CD14-positive monocyte (primary cell): ENCODE results near the gene NDUFC2. TPM values are rescaled to one million over a fixed set of nuclear protein-coding genes. Genes with fewer than 3 reads are reported as not detected.

Source experiments
- DNase-seq, 3 donors: peaks; one replicate each; pipeline ENCODE4 v3.0.0-alpha.2; 2011 to 2022
- H2AFZ ChIP-seq: 2 replicates; pipeline ENCODE4 v1.6.0; 2012; ENCODE audit warnings: mild to moderate bottlenecking, low read depth, low read length, inconsistent platforms; ENCODE audit not compliant: insufficient read depth, poor library complexity, severe bottlenecking
- H3K27ac ChIP-seq, 2 donors: 1 replicate in 1 of 2; 2 replicates in 1 of 2; pipeline ENCODE4 v1.5.1; 2012 to 2013; ENCODE audit warnings: low read length in 2 of 2, control low read depth in 1 of 2, inconsistent platforms in 1 of 2, low read depth in 1 of 2, mild to moderate bottlenecking in 1 of 2
- H3K27me3 ChIP-seq, 2 donors: one replicate each; pipeline versions ENCODE4 v1.6.0 to v1.6.1; 2011 to 2013; ENCODE audit warnings: low read length in 2 of 2; ENCODE audit not compliant: control insufficient read depth in 2 of 2, insufficient read depth in 2 of 2
- H3K36me3 ChIP-seq, 2 donors: replicated peaks in 1 of 2; 1 replicate in 1 of 2; 2 replicates in 1 of 2; pipeline versions ENCODE4 v1.5.1 to v1.6.1; 2012 to 2013; ENCODE audit warnings: low read length in 2 of 2, control low read depth in 1 of 2, inconsistent platforms in 1 of 2, mild to moderate bottlenecking in 1 of 2; ENCODE audit not compliant: insufficient read depth in 2 of 2, control insufficient read depth in 1 of 2
- H3K4me1 ChIP-seq, 2 donors: 1 replicate in 1 of 2; 2 replicates in 1 of 2; pipeline versions ENCODE4 v1.5.1 to v1.6.1; 2012 to 2013; ENCODE audit warnings: low read length in 2 of 2, control low read depth in 1 of 2, inconsistent platforms in 1 of 2, mild to moderate bottlenecking in 1 of 2, moderate library complexity in 1 of 2; ENCODE audit not compliant: insufficient read depth in 2 of 2, control insufficient read depth in 1 of 2
- H3K4me2 ChIP-seq: replicated peaks from 2 replicates; pipeline ENCODE3; 2012; ENCODE audit warnings: low read length, moderate library complexity, mild to moderate bottlenecking; ENCODE audit not compliant: poor library complexity, severe bottlenecking; ENCODE audit errors: extremely low read depth
- H3K4me3 ChIP-seq, 3 experiments: fragments of 200-600 bp in 1 of 3; sonication (generic) in 1 of 3; replicated peaks in 1 of 3; 1 replicate in 2 of 3; 2 replicates in 1 of 3; pipeline ENCODE4 v1.5.1; 2011 to 2013; ENCODE audit warnings: low read length in 3 of 3, mild to moderate bottlenecking in 3 of 3, control low read depth in 2 of 3, low read depth in 2 of 3, inconsistent platforms in 1 of 3, moderate library complexity in 1 of 3
- H3K79me2 ChIP-seq: 2 replicates; pipeline ENCODE4 v1.6.0; 2012; ENCODE audit warnings: mild to moderate bottlenecking, control low read depth, inconsistent platforms, low read length, moderate library complexity; ENCODE audit not compliant: insufficient read depth
- H3K9ac ChIP-seq: 2 replicates; pipeline ENCODE4 v1.6.0; 2017; ENCODE audit warnings: low read length, mild to moderate bottlenecking; ENCODE audit not compliant: insufficient read depth, poor library complexity, severe bottlenecking
- H3K9me3 ChIP-seq, 2 donors: replicated peaks in 1 of 2; 1 replicate in 1 of 2; 2 replicates in 1 of 2; pipeline versions ENCODE4 v1.5.1 to v1.6.1; 2012 to 2013; ENCODE audit warnings: low read length in 2 of 2, control low read depth in 1 of 2; ENCODE audit not compliant: control insufficient read depth in 1 of 2, insufficient read depth in 1 of 2
- H4K20me1 ChIP-seq: 2 replicates; pipeline ENCODE4 v1.6.0; 2012; ENCODE audit warnings: mild to moderate bottlenecking, low read length, control low read depth, moderate library complexity; ENCODE audit not compliant: insufficient read depth
- H3K27ac Mint-ChIP-seq, 7 donors: one replicate each; pipeline ENCODE4 v1.8.0; 2020; ENCODE audit warnings: mild to moderate bottlenecking in 7 of 7, mixed read lengths in 7 of 7, moderate library complexity in 6 of 7, inconsistent platforms in 2 of 7
- H3K27me3 Mint-ChIP-seq, 3 donors: one replicate each; pipeline ENCODE4 v1.8.0; 2021 to 2022; ENCODE audit warnings: low read depth in 3 of 3, mild to moderate bottlenecking in 3 of 3, mixed read lengths in 3 of 3, moderate library complexity in 3 of 3, inconsistent platforms in 1 of 3
- H3K36me3 Mint-ChIP-seq, 2 donors: one replicate each; pipeline ENCODE4 v1.8.0; 2020; ENCODE audit warnings: mixed read lengths in 2 of 2, inconsistent platforms in 1 of 2, mild to moderate bottlenecking in 1 of 2
- H3K4me1 Mint-ChIP-seq: one replicate; pipeline ENCODE4 v1.8.0; 2020; ENCODE audit warnings: mild to moderate bottlenecking, mixed read lengths
- H3K4me3 Mint-ChIP-seq, 2 donors: one replicate each; pipeline ENCODE4 v1.8.0; 2020; ENCODE audit warnings: mild to moderate bottlenecking in 2 of 2, mixed read lengths in 2 of 2, moderate library complexity in 1 of 2
- H3K9me3 Mint-ChIP-seq, 7 donors: one replicate each; pipeline ENCODE4 v1.8.0; 2020 to 2022; ENCODE audit warnings: mixed read lengths in 7 of 7, mild to moderate bottlenecking in 6 of 7, moderate library complexity in 6 of 7, inconsistent platforms in 2 of 7
- WGBS: methylation state at CpG from one replicate; pipeline ENCODE4 v1.1.5; 2013; ENCODE audit warnings: missing lambda C conversion rate; ENCODE audit not compliant: insufficient coverage; 5-methylcytosine and 5-hydroxymethylcytosine counted together
- intact Hi-C, 2 donors: fragments of 100-400 bp; cut with micrococcal nuclease; formaldehyde crosslinking; loops; one replicate each; pipeline versions ENCODE4 v1.15.0 to v1.15.1; 2023
- polyA plus RNA-seq, 3 donors: library from polyadenylated mRNA; depleted of rRNA in 1 of 3; unstranded in 2 of 3; stranded (reverse) in 1 of 3; fragments of 300-500 nt in 2 of 3; fragments of >200 nt in 1 of 3; fragmentation: Illumina TruSeq in 2 of 3; gene quantifications; 1 replicate in 2 of 3; 2 replicates in 1 of 3; pipeline ENCODE4 v1.2.3, GENCODE V29; 2012 to 2021
- TF ChIP-seq, protein P1 (sequence below): fragments of 200-600 bp; IDR thresholded peaks from one replicate; pipeline ENCODE4 v1.8.0; 2022; ENCODE audit warnings: antibody characterized with exemption, mild to moderate bottlenecking

Gene NDUFC2
- polyA plus RNA-seq, 3 donors = 47.7 to 219 (median 209) TPM

GRCh38 chr11:78076733-78077403, 2.8 kb downstream of the NDUFC2 start:
- Mint-ChIP-seq H3K9me3 (peaks cover 0 to 1% (median 0%) of the 10 kb centered on the region in 7 donors), H3K36me3 (peaks cover 12 to 19% of the 10 kb centered on the region in 2 donors), H3K4me1 (peaks cover 48% of the 10 kb centered on the region), H3K27ac (peak overlapping the region in 2 of 7 donors; percentile 19 to 51), H3K4me3 (no peak overlapping the region), H3K27me3 (peaks cover 0 to 1% (median 0%) of the 10 kb centered on the region in 3 donors)
- H2AFZ ChIP-seq = no peak overlapping the region
- H3K4me2 ChIP-seq = no peak overlapping the region
- H3K4me3 ChIP-seq = no peak overlapping the region
- no peak overlapping the region for H3K9ac ChIP-seq
- H3K27me3 ChIP-seq = no peaks in the 10 kb centered on the region
- TF ChIP-seq, protein P1, sequence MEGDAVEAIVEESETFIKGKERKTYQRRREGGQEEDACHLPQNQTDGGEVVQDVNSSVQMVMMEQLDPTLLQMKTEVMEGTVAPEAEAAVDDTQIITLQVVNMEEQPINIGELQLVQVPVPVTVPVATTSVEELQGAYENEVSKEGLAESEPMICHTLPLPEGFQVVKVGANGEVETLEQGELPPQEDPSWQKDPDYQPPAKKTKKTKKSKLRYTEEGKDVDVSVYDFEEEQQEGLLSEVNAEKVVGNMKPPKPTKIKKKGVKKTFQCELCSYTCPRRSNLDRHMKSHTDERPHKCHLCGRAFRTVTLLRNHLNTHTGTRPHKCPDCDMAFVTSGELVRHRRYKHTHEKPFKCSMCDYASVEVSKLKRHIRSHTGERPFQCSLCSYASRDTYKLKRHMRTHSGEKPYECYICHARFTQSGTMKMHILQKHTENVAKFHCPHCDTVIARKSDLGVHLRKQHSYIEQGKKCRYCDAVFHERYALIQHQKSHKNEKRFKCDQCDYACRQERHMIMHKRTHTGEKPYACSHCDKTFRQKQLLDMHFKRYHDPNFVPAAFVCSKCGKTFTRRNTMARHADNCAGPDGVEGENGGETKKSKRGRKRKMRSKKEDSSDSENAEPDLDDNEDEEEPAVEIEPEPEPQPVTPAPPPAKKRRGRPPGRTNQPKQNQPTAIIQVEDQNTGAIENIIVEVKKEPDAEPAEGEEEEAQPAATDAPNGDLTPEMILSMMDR = no peak
- 68% methylated on average over 4 of the region's 6 CpGs for WGBS
- H4K20me1 ChIP-seq = peaks cover 67% of the 10 kb centered on the region
- H3K4me1 ChIP-seq = peaks cover 31 to 41% of the 10 kb centered on the region in 2 donors
- no peaks in the 10 kb centered on the region for H3K9me3 ChIP-seq
- peaks cover 76% of the 10 kb centered on the region for H3K79me2 ChIP-seq
- DNase-seq = no peak
- intact Hi-C loops = no loop called here
- peak overlapping the region in 1 of 2 donors; percentile 65 for H3K27ac ChIP-seq
- H3K36me3 ChIP-seq = peaks cover 9 to 15% of the 10 kb centered on the region in 2 donors

DNA sequence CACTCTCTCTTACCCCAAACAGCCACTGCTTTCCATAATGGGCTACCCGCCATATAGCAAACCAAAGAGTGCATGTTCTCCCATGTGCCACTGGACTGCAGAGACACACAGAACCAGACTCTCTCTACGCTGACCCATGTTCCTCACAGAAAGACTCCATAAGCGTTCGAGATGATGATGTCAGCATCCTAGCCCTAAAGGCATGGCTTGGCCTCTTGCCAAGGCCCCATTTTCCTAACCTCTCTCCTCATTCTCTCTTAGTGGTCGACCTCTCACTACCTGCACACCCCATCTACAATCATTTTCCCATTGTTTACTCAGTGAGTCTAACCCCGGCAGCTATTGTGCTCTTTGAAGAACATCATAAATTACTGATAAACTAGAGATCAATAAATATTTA, 4.9 kb downstream of the NDUFC2 start:
- Histone ChIP-seq H3K36me3 (peaks cover 30 to 36% of the 10 kb centered on the region in 2 donors), H2AFZ (no peak overlapping the region), H3K9ac (no peak overlapping the region), H3K4me2 (no peak overlapping the region), H3K27me3 (no peaks in the 10 kb centered on the region), H3K4me1 (peaks cover 24 to 30% of the 10 kb centered on the region in 2 donors), H4K20me1 (peaks cover 70% of the 10 kb centered on the region), H3K4me3 (no peak overlapping the region), H3K27ac (no peak overlapping the region), H3K9me3 (no peaks in the 10 kb centered on the region), H3K79me2 (peaks cover 75% of the 10 kb centered on the region)
- Mint-ChIP-seq H3K27me3 (no peaks in the 10 kb centered on the region), H3K4me1 (peaks cover 39% of the 10 kb centered on the region), H3K4me3 (no peak overlapping the region), H3K27ac (no peak overlapping the region), H3K9me3 (no peaks in the 10 kb centered on the region), H3K36me3 (peaks cover 29 to 38% of the 10 kb centered on the region in 2 donors)
- DNase-seq = no peak
- TF ChIP-seq, protein P1 = no peak
- 93% methylated on average over 5 of the region's 6 CpGs for WGBS
- intact Hi-C loops = no loop called here
